GM21360 (cell line): ENCODE measurements around the gene LPCAT4.
A peak's percentile ranks its signal among the peaks of the same experiment; 100 is the strongest.
"Not testable (repeated sequence)": the region's sequence is repeated elsewhere in the genome, so short reads cannot be mapped to it uniquely, and the experiment has no call there.

Experiments
- ATAC-seq: cut with Tn5 transposase; IDR thresholded peaks from one replicate; pipeline ENCODE4 v1.9.1; 2021; ENCODE audit warnings: mild to moderate bottlenecking, moderate library complexity; ENCODE audit not compliant: unreplicated experiment

LPCAT4 gene, protein sequence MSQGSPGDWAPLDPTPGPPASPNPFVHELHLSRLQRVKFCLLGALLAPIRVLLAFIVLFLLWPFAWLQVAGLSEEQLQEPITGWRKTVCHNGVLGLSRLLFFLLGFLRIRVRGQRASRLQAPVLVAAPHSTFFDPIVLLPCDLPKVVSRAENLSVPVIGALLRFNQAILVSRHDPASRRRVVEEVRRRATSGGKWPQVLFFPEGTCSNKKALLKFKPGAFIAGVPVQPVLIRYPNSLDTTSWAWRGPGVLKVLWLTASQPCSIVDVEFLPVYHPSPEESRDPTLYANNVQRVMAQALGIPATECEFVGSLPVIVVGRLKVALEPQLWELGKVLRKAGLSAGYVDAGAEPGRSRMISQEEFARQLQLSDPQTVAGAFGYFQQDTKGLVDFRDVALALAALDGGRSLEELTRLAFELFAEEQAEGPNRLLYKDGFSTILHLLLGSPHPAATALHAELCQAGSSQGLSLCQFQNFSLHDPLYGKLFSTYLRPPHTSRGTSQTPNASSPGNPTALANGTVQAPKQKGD

GRCh38 chr15:34367101-34368081, at the start of gene LPCAT4:
Gene LPCAT4 (minus strand): TSS chr15:34367196. CDS start chr15:34367100, 96 bp downstream.
- ATAC-seq: peak; percentile 64

DNA sequence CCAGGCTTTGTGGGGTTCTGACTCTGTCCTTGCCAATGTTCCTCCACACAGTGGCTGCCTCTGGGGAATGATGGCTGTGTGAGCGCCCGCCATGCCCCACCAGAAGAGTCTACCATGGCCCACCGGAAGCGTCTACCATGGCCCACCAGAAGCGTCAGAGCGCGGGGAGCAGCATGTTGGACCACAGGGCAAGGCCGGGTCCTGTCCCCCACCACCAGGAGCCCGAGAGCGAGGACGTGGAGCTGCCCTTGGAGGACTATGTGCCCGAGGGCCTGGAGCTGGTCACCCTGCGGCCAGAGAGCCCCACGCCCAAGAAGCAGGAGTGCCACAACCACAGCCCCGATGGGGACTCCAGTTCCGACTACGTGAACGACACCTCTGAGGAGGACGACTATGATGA, 42.5 kb upstream of the LPCAT4 start:
- ATAC-seq: not testable (repeated sequence)

- ATAC-seq: not testable (repeated sequence)
These were observed 42.0 kb upstream of the LPCAT4 start for GRCh38 chr15:34408973-34409372.

DNA sequence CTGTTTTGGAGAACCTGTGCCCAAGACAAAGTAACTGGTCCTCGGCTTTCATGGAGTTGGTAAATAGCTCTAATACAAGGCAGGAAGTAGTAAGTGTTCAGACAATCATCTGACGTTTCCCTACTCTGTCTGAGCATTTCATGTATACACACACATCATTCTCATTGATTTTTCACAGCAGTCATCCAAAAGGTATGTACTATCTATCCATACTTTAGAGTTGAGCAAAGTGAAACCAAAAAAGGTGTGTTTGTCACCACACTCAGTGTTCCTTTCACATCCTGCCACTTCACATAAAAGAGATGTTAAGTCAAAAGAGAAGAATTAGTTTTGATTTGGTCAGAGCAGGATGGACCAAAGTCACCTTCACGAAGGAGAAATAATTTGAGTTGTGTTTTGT, 36.9 kb upstream of the LPCAT4 start:
- not testable (repeated sequence) for ATAC-seq

GRCh38 chr15:34403160-34403598, 36.2 kb upstream of the LPCAT4 start:
- ATAC-seq: peak; percentile 49

- not testable (repeated sequence) for ATAC-seq
These were observed 30.8 kb upstream of the LPCAT4 start for GRCh38 chr15:34397637-34398259.

GRCh38 chr15:34392981-34393380, 26.0 kb upstream of the LPCAT4 start:
- ATAC-seq: not testable (repeated sequence)

- not testable (repeated sequence) for ATAC-seq
These were observed 22.6 kb upstream of the LPCAT4 start for GRCh38 chr15:34389594-34390086.

GRCh38 chr15:34381829-34382521, 15.0 kb upstream of the LPCAT4 start:
- not testable (repeated sequence) for ATAC-seq

- not testable (repeated sequence) for ATAC-seq
These were observed 13.5 kb upstream of the LPCAT4 start for GRCh38 chr15:34380491-34380890.

DNA sequence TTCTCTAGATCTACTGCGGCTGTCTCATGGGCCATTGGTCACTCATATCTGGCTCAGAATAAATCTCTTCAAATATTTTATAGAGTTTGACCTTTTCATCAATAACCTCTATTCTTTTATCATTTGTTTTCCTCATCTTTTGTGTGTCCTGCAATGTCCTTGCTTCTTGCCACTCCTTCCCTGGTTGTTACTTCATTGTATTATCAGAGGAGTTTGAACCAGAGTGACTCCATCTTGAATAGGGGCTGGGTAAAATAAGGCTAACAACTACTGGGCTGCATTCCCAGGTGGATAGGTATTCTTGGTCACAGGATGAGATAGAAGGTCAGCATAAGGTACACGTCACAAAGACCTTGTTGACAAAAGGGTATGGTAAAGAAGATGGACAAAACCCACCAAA, 9.9 kb upstream of the LPCAT4 start:
- ATAC-seq: no peak

- ATAC-seq: not testable (repeated sequence)
These were observed 8.5 kb upstream of the LPCAT4 start for GRCh38 chr15:34375541-34375940.

- ATAC-seq: no peak
These were observed 7.8 kb upstream of the LPCAT4 start for GRCh38 chr15:34374816-34375215.

DNA sequence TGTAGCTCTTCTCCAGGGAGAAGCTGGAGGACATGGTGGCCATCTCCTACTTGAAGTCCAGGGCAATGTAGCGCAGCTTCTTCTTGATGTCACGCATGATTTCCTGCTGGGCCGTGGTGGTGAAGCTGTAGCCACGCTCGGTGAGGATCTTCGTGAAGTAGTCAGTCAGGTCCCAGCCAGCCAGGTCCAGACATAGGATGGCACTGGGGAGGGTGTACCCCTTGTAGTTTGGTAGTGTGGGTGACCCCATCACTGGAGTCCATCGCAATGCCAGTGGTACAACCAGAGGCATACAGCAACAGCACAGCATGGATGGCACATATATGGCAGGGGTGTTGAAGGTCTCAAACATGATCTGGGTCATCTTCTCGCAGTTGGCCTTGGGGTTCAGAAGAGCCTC, 7.0 kb upstream of the LPCAT4 start:
- no peak for ATAC-seq

- no peak for ATAC-seq
These were observed 3.6 kb upstream of the LPCAT4 start for GRCh38 chr15:34370643-34371042.

DNA sequence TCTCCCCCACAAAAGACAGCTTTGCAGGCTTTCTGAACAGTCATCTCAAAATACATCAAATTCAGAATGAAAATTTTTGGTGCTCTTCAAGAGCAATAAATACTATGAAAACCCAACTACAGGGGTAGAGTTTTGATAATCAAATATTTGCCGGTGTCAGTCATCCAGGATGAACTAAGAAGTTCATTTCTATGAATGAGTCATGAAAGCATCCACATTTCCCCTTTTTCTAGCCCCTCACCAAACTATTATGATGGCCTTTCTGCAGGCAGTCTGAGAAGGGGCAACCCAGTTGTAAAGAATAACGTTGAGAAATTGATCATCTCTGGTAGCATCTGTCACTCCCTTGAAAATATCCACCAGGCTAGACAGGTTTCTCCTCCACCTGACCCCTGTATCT, 3.1 kb upstream of the LPCAT4 start:
- no peak for ATAC-seq

GRCh38 chr15:34366271-34367065, 528 bp downstream of the LPCAT4 start:
- no peak for ATAC-seq

GRCh38 chr15:34365836-34366235, 1.2 kb downstream of the LPCAT4 start:
- ATAC-seq: no peak
